GM12873 (cell line): Measurements from ENCODE around the gene PPP3R2.

Experiments
- CTCF ChIP-seq: IDR thresholded peaks from 2 replicates; pipeline ENCODE4 v1.5.1; 2012; ENCODE audit warnings: low read depth, mild to moderate bottlenecking, moderate library complexity, low read length, control low read depth; ENCODE audit not compliant: insufficient read depth; ENCODE audit errors: missing control alignments

PPP3R2 gene

GRCh38 chr9:101571114-101571513, 23.7 kb downstream of the PPP3R2 start:
- no peak for TF ChIP-seq CTCF

GRCh38 chr9:101569741-101570501, 24.8 kb downstream of the PPP3R2 start:
- no peak for TF ChIP-seq CTCF

DNA sequence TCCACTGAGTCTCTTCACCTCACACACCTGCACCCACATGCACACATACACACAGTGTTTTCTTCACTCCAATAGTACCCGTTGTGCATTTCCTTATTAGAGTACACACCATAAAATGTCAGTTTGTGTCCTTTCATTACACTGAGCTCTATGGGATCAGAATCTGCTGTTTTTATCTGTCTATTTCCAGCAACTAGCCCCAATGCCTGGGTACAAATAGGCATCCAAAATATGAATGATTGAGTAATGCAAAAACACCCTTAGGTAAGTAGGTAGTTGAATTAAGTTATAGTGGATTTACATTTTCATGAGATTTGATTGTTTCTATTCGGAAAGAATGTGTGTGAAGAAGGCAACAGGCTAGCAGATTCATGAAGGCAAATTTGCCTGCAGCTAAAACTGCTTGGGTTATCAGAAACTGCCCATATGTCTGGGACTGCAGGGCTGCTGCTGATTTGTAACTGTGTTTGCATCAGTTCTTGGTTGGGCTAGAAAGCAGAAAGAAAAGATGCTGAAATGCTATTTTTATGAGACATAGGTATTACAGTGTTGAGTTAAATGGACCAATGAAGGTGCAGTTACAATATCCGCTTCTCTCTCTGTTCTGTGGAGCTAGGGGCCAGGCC, 26.9 kb downstream of the PPP3R2 start:
- no peak for TF ChIP-seq CTCF

DNA sequence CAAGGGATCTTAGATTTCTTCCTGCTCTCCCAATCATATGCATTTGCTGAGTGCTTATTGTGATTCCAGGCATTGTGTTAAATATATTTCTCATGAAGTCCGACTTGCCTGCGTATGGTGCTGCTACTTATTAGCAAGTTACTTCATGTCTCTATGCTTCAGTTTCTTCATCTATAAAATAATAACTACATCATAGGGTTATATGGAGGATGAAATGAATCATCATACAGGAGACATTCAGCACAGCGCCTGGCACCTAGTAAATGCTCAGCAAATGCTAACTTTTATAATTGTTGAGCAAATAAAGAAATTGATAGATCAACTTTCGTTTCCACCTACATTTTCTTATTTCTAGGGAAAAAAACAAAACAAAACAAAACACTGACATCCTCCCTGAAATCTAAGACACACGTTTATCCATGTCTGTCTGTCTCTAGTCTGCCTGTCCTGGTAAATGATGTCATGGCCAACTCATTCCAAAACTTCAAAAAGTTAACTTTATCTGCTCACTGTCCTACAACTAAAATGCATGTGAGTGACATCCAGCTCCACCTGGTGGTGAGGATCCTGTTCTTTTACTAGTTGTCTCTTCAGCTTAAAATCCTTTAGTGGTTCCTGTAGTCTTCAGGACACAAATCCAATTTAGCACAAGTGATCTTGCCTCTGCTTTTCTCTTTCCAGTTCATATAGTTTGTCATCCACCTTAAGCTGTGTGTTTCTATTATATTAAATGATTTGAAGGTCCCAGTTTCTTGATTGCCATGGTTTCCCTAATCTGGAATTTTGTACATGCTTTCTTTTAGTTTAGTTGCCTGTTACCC, 27.7 kb downstream of the PPP3R2 start:
- peak; percentile 64 for TF ChIP-seq CTCF

DNA sequence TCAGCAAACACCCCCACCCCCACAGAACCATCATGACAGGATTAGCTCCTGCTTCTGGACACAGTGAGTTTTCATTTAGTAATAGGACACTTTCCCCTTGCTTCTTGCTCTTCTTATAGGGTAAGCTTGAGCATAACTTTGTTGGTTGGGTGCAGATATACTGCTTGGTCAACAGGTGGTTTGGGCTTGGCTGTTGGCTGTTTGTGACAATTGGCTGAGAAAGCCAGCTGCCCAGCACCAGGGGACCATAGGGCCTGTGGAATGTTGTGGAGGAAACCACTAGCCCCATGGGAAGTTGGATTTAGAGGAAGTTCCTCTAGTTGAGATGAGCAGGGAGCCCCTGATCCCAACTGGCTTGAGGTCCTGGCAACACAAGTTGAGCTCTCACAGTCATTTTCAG, 30.5 kb downstream of the PPP3R2 start:
- no peak for TF ChIP-seq CTCF

DNA sequence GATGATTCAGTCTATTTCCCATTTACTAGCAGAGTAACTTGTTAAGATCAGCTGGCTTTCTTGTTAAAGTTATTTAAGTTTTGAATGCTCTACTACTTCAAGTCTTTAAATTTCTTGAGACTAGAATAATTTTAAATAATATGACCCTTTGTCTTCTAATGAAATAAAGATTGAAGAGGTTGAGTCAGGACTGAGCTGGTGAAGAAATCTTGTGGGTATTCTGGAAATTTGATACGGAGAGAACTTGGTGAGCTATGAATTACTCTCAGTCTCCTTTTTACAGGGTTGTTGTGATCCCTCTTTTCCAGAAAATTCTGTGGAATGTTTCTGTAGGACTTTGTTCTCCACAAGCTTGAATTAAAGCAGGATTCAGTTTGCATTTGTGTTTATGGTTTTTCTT, 31.8 kb downstream of the PPP3R2 start:
- no peak for TF ChIP-seq CTCF

DNA sequence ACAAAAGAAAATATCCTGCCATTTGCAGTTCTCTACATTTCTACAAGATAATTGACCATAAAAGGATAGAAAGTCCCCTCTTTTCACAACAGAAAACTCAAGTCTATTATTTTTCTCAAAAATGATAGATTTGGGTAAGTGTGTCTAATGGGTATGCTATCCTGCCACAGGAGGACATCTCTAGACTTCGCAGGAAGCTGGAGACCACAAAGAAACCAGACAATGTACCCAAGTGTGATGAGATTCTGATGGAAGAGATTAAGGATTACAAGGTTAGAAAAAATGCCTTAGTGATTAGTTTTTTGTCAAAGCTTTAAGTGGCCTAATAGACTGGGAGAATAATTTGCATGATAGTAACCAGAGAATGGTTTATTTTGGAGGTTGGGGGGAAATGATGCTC, 33.0 kb downstream of the PPP3R2 start:
- TF ChIP-seq CTCF, result no peak
